NCI-H2081 (cell line): ENCODE results near the gene RSRC1.
"Not testable (repeated sequence)": the region's sequence is repeated elsewhere in the genome, so short reads cannot be mapped to it uniquely, and the experiment has no call there.

Experiments used
- DNase-seq, 2 experiments: peaks; one replicate each; lab custom pipeline; 2025; lab: John Stamatoyannopoulos, UW

Gene RSRC1

DNA sequence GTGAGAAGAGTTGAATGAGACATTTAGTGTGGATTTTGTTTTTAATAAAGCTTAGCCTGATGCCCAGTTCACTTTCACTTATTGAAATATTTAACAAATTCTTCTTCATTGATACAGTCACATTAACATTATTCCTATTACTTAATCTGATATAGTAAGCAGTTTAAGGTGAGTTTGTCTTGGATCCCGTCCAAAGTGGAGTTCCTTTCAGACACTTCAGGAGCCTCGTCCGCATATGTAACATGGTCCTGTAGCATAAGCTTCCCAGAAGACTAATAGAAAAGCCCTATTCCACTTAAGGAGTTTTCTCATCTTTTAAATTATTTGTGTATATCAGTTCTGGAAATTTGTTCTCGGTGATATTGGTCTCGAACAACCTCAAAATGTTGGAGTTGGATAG, 421.4 kb downstream of the RSRC1 start:
- peak in 1 of 2 experiments; percentile 34 for DNase-seq

DNA sequence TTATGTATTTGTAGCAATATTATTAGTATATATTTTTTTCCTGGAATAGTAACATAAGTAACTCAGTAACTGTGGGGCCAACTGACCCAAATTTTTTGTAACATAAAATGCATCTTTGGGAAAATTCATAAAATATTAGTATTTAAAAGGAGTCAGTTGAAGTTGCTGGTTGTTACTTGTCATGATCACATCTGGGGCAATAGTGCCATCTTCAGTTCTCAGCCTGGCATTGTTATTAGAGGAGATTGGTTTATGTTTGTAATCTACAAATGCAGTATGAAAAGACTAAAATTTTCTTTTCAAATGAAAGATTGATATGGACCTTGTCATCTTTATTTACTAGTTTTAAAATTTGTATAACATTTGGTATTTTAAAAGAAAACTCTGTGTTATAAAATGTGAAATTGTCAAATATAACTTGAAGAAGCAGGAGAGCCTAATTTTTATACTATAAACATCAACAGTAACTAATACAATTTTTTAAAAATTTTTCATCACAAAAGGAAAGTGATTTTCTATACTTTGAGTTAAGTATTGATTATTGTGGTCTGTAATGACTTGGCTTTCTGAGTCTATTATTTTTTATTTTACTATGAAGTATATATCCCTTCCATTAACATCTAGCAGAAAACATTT, 422.3 kb downstream of the RSRC1 start:
- peak; percentile 16 to 62 for DNase-seq

DNA sequence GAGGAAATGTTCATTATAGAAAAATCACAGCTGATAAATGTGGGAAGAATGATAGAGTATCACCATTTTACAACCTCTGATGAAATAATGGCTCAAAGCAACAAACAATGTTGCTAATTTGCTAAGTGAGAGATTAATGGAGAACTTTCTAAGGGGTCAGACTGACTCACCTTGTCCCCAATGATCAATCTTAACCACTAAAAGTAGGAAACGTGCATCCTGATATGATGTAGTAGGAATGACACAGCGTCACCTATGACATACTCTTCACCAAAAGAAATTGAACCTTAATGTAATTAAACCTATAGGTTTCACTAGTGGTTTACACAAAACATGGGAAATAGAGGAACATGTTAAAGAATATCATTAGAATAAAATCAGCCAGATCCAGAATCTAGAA, 426.0 kb downstream of the RSRC1 start:
- no peak for DNase-seq

DNA sequence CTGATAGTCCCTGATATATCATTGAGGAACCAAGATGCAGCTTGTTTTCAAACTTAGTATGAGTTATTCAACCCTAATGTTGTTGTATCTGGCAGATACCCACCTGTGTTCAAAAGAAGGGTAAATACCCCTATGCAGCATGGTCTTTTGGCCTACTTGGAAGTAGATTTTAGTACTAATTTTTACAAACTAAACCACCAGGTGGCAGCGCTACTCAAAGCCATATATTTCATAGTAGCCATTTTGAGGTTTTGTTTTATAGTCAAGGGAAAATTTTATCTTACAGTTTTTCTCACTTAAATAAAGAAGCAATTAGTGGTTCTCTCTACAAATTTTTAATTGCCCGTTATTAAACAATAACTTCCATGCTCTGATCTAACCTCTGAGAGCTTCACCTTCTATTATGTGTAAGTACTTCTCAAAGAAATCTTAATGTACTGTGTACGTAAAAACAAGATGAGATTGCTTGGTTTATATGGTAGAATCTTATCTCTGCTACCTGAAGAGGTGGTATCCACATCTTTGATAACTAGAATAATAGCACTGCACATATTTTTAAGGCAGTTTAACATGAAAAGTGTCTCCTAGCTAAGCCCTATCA, 429.6 kb downstream of the RSRC1 start:
- DNase-seq = peak; percentile 79 to 81

DNA sequence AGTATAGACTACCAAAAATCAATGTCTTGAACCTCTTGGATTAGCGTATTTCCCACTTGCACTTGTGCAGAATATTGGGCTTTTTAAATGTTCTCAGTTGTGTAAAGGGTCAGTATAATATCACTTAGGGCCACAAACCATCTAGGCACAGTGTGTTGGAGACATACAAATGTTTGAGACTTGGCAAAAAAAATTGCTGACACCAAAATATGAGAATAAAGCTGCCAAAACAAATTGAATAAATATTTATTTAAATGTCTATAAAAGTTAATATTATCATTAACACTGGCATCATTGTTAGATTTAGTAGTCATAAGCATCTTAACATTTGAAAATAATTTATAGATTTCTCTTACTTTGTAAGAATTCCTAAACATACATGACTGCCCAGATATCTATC, 430.2 kb downstream of the RSRC1 start:
- DNase-seq = no peak

DNA sequence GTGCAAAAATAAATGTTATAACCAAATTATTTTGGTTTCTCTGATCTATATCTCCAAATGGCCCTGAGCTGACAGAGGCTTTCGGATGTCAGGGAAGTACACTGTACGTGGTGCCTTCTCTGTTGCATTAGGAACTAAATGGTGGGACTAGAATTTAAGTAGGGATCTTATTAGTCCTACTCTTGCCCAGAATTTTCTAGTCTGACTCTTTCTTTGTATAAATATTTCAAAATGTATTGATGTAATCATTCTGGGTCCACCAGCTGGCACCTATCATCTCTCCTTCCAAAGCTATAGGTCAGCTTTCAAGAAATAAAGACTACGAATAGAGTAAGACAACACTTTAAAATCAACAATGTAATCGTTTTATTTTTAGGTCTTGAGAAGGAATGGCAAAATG, 438.8 kb downstream of the RSRC1 start:
- no peak for DNase-seq

DNA sequence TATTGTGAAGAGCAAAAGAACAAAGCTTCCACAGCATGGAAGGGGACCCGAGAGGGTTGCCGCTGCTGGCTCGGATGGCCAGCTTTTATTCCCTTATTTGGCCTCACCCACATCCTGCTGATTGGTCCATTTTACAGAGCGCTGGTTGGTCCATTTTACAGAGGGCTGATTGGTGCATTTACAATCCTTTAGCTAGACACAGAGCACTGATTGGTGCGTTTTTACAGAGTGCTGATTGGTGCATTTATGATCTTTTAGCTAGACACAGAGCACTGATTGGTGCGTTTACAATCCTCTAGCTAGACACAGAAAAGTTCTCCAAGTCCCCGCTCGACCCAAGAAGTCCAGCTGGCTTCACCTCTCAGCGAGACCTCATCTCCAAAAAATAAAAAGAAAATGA, 440.0 kb downstream of the RSRC1 start:
- DNase-seq = not testable (repeated sequence)

DNA sequence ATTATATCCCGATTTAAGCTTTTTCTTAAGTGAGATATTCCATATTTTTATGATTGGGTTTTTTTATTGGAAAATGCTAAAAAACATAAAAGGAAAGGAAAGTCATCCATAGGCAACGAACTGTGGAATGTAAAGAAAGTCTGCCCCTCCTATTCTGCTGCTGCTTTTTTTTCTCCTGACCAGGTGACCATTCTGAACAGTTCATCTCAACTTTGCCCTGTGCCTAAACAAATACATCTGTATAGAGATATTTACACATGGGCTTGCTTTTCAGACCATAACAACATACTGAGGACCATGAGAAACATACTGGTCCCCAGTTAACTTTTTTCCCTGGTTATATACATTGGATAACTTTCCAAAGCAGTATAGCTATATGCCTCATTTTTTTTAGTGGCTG, 442.2 kb downstream of the RSRC1 start:
- DNase-seq = no peak

DNA sequence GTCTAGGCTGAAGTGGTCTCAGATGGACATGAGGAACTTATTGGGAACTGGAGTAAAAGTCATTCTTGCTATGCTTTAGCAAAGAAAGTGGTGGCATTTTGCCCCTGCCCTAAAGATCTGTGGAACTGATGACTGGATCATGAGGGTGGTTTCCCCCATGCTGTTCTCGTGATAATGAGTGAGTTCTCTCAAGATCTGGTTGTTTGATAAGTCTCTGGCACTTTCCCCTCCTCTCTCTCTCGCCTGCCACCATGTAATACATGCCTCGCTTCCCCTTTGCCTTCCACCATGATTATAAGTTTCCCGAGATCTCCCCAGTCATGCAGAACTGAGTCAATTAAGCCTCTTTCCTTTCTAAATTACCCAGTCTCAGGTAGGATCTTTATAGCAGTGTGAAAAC, 449.6 kb downstream of the RSRC1 start:
- DNase-seq = no peak

DNA sequence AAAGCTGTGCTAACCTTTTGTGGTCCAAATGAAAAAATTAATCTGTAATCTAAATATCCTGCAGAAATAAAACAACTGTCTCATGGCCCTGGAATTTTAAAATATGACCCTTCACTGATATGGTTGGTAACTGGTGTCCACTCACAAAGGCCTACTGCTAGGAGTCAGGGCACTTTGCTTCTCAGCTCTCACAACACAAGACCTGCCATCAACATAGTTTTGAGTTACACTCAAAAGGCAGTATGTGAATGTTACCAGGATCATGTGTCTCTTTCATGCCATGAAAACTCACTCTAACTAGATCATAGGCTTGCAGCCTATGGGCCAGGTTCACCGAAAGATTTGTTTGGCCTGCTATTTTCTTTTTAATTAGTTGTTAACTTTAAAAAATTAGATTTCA, 451.1 kb downstream of the RSRC1 start:
- DNase-seq = no peak

DNA sequence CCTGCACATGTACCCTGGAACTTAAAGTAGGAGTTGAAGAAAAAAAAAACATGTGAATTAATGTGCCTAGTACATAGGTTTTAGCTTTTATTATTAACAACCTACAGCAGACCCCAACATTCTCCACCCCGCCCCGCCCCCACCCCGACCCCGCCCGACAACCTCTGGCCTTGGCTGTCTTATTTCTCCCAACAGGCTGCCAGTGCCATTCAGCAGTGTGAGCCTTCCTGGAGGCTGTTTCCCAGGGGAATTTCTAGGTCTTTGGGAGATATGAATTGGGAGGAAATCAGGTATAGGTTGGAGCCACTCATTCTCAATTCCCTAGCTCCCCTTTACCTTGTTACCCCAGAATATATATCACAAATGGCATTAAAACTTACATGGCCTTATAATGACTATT, 452.8 kb downstream of the RSRC1 start:
- DNase-seq = no peak

DNA sequence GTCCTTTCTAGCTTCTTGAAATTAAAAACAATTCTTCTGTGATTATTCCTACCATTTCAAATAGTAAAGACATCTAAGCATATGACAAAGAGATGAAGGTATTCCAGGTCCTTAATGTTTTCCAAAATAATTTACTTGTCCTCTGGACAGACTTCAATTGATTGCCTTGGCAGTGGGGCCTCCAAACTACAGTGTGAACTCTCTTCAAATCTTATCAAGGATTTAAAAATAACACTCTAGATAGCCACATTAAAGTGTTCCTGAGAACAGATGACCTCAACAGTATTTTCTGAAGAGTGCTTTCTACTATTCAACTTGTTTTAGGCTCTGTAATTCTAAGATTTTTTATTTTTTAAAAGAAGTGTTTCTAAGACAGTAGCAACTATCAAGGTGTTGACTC, 453.2 kb downstream of the RSRC1 start:
- no peak for DNase-seq

DNA sequence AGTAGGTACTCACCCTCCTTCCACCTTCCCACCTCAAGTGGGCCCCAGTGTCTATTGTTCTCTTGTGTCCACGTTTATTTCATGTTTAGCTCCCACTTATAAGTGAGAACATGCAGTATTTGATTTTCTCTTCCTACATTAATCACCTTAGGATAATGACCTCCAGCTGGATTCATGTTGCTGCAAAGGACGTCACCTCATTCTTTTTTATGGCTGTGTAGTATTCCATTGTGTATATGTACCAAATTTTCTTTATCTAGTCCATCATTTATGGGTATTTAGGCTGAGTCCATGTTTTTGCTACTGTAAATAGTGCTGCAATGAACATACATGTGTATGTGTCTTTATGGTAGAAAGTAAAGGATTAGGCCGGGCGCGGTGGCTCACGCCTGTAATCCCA, 455.2 kb downstream of the RSRC1 start:
- DNase-seq = no peak

DNA sequence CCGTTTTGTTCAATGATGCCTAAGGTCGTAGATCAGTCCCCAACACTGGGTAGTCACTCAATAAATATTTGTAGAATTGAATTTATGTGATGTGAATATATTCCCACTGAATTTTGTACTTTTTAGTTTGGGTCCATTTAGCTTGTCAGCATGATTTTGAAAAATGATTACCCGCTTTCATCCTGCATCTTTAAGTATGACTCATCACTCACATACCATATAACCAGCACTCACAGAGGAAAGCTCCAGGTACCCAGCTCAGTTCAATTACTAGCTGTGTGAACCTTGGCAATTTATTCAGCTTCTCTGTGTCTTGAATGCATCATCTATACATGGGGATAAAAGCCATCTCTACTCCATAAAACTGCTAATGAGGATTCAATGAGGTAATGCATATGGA, 458.9 kb downstream of the RSRC1 start:
- no peak for DNase-seq

DNA sequence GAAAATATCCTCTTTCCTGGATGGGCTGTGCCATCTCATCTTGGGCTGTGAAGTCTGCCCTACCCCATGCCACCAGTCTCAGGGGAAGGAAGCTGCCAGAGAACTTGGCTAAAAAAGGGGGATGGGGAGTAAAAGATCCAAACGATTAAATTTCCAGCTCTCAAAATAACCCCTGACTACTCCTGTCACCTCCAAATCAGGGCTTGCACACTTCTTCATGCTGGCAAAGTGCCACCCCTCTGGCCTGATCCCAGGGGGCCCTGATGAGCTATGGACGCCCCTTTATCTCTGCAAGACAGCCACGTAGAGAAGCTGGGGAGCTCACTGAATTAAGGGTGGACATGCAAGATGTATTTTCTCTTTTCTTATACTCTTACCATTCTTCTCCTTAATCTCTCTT, 459.9 kb downstream of the RSRC1 start:
- DNase-seq = no peak

DNA sequence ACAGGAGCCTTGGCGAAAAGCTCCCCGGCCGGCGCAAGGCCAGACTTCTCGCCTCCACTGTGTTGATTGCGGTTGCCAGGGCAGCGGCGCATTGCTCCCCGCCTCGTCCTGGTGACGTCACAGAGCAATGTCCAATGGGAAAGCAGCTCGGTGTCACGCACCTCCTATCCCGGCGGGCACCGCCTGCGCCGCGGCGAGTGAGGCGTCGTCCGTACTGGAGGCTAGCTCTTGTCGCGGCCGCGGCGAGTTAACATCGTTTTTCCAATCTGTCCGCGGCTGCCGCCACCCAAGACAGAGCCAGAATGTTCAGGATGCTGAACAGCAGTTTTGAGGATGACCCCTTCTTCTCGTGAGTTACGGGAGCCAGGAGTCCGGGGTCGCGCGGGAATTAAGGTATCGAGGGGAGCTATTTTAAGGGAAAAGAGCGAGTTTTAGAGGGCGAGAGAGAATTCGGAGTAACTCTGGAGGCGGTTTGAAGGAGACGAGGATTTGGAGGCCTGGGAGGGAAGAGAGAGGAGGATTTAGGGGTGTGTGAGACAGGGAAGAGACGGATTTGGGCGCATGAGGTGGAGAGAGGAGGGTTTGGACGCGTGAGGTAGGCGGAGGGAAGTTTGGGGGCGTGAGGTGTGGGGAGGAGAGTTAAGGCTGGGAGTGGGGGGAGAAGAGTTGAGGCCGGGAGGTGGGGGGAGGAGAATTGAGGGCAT, 461.3 kb downstream of the RSRC1 start, which contains the start of gene MLF1:
TSS of gene MLF1 (plus strand) at position 196 of the 704 bp plus-strand sequence. CDS start at position 303, 107 bp downstream.
- peak; percentile 98 for DNase-seq

DNA sequence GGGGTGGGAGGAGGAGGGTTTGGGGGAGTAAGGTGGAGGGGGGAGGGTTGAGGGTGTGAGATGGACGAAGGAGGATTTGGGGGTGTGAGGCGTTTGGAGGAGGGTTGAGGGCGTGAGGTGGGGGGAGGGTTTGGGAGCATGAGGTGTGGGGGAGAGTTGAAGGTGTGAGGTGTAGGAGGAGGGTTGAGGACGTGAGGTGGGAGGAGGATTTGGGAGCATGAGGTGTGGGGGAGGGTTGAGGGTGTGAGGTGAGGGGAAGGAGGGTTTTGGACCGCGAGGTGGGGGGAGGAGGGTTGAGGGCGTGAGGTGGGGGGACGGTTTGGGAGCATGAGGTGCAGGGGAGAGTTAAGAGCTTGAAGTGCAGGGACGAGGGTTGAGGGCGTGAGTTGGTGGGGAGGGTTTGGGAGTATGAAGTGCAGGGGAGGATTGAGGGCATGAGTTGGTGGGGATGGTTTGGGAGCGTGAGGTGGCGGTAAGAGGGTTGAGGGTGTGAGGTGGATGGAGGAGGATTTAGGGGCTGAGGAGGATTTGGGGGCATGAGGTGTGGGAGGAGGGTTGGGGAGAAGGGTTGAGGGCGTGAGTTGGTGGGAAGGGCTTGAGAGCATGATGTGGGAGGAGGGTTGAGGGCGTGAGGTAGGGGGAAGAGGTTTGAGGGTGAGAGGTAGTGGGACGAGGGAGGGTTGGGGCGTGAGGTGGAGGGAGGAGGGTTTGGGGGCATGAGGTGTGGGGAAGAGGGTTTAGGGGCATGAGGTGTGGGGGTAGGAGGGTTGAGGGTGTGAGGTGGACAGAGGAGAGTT, 462.3 kb downstream of the RSRC1 start:
- no peak for DNase-seq

DNA sequence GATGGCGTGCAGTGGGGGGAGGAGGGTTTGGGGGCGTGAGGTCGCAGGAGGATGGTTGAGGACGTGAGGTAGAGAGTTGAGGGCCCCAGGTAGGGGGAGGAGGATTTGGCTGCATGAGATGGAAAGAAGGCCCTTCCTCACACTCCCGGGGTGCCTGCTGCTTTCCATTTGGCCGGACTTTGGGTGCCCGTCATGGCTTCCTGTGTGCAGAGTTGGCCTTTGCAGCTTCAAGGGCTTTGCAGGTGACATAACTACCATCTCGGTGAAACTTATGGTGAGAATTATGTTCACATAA, 462.8 kb downstream of the RSRC1 start:
- DNase-seq = no peak

DNA sequence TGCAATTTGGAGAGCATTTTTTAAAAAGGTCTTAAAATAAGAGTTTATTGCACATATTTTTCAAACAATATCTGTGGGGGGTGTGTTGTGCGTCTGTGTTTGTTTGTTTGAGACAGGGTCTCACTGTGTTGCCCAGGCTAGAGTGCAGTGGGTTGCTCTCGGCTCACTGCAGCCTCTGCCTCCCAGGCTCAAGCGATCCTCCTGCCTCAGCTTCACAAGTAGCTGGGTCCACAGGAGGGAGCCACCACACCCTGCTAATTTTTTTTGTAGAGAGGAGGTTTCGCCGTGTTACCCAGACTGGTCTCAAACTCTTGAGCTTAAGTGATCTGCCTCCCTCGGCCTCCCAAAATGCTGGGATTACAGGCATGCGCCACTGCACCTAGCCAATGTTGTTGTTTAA, 463.8 kb downstream of the RSRC1 start:
- no peak for DNase-seq

DNA sequence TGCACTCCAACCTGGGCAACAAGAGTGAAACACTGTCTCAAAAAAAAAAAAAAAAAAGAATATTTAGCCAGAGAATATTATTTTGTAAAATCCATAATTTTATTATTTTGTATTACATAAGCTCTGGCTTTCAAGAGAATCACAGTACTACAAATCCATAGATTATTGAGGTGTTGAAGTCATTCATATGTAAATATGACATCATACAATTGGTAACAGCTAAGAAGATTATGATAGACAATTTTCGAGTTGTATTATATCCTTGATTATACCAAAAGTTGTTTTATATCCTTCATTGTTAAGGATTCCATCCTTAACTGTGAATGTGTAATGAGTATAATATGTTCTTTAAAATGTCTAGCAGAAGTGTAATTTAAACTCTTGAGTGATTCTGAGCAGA, 464.8 kb downstream of the RSRC1 start:
- DNase-seq = no peak

DNA sequence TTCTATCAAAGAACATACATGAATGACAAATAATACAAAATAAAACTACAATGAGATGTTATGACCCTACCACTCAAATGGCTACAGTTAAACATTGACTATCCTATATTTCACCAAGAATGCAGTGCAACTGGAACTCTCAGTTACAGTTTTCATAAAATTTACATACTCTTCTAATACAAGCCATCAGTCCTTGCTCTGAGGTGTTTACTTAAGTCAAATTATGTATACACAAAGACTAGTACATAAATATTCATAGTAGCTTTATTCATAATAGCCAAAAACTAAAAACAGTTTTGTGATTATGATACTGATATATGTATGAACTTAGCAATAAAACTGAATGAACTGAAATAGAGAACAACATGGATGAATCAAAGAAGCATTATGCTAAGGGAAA, 480.3 kb downstream of the RSRC1 start:
- DNase-seq = no peak
